Dermis blood vessel endothelial cell (primary cell): ENCODE measurements around the gene NAGLU. TPM values are rescaled to one million over a fixed set of nuclear protein-coding genes. Genes with fewer than 3 reads are reported as not detected.

Experiments used
- DNase-seq: peaks from one replicate; pipeline ENCODE4 v3.0.0; 2010
- total RNA-seq: library from RNA; depleted of rRNA; stranded (reverse); fragments of >200 nt; gene quantifications from 2 replicates; pipeline ENCODE4 v1.2.3, GENCODE V29; 2014

Gene NAGLU
- 44.9 and 53.3 TPM in 2 replicates for total RNA-seq

- peak; percentile 91 for DNase-seq
These were observed at the start of gene NAGLU for GRCh38 chr17:42536048-42536371. Gene NAGLU, plus strand, starts transcription at chr17:42536241. Its CDS starts 32 bp downstream, at chr17:42536273.

- no peak for DNase-seq
These were observed 48.0 kb upstream of the NAGLU start for GRCh38 chr17:42488032-42488431.

- no peak for DNase-seq
These were observed 42.7 kb upstream of the NAGLU start for GRCh38 chr17:42493319-42493718.

- DNase-seq, result no peak
These were observed 41.4 kb upstream of the NAGLU start for GRCh38 chr17:42494673-42495072.

GRCh38 chr17:42498828-42499227, 37.2 kb upstream of the NAGLU start:
- no peak for DNase-seq

GRCh38 chr17:42502091-42502490, 34.0 kb upstream of the NAGLU start:
- no peak for DNase-seq

GRCh38 chr17:42502926-42503325, 33.1 kb upstream of the NAGLU start:
- no peak for DNase-seq

GRCh38 chr17:42507671-42508070, 28.4 kb upstream of the NAGLU start:
- DNase-seq, result no peak

GRCh38 chr17:42508426-42509165, 27.4 kb upstream of the NAGLU start:
- peak; percentile 71 for DNase-seq

- DNase-seq, result no peak
These were observed 26.6 kb upstream of the NAGLU start for GRCh38 chr17:42509409-42509808.

- no peak for DNase-seq
These were observed 26.2 kb upstream of the NAGLU start for GRCh38 chr17:42509841-42510240.

GRCh38 chr17:42512246-42512645, 23.8 kb upstream of the NAGLU start:
- no peak for DNase-seq

- no peak for DNase-seq
These were observed 23.2 kb upstream of the NAGLU start for GRCh38 chr17:42512733-42513251.

GRCh38 chr17:42513686-42514085, 22.4 kb upstream of the NAGLU start:
- no peak for DNase-seq

GRCh38 chr17:42514279-42514678, 21.8 kb upstream of the NAGLU start:
- no peak for DNase-seq

GRCh38 chr17:42514867-42515266, 21.2 kb upstream of the NAGLU start:
- DNase-seq, result no peak

- DNase-seq, result peak; percentile 93
These were observed 18.5 kb upstream of the NAGLU start for GRCh38 chr17:42517516-42517915.

GRCh38 chr17:42518046-42518754, 17.8 kb upstream of the NAGLU start:
- peak; percentile 99 for DNase-seq

- peak; percentile 91 for DNase-seq
These were observed 17.1 kb upstream of the NAGLU start for GRCh38 chr17:42518755-42519545.

- DNase-seq, result peak; percentile 98
These were observed 16.2 kb upstream of the NAGLU start for GRCh38 chr17:42519546-42520491.

GRCh38 chr17:42520540-42520951, 15.5 kb upstream of the NAGLU start:
- no peak for DNase-seq

GRCh38 chr17:42521036-42521435, 15.0 kb upstream of the NAGLU start:
- DNase-seq, result peak; percentile 32
